Upper lobe of left lung (tissue), 6 donors: Measurements from ENCODE around the gene UBE2Q2. TPM values are rescaled to one million over a fixed set of nuclear protein-coding genes. Genes with fewer than 3 reads are reported as not detected.

Experiments
- ATAC-seq, 2 donors: fragments of 200-7000 bp; cut with Tn5 transposase; one replicate each; pipeline ENCODE4 v1.9.1; 2022; ENCODE audit warnings: mild to moderate bottlenecking in 2 of 2, moderate library complexity in 2 of 2; ENCODE audit not compliant: low FRiP score in 2 of 2
- DNase-seq, 2 donors: peaks; one replicate each; pipeline ENCODE4 v3.0.0-alpha.2; 2019 to 2020
- H3K27ac ChIP-seq, 4 donors: fragments of 200-600 bp; sonication (generic); one replicate each; pipeline ENCODE4 v1.5.1; 2016 to 2019
- H3K27me3 ChIP-seq, 4 donors: fragments of 200-600 bp; sonication (generic); one replicate each; pipeline ENCODE4 v1.5.1; 2017 to 2019
- H3K36me3 ChIP-seq, 4 donors: fragments of 200-600 bp; sonication (generic); one replicate each; pipeline ENCODE4 v1.5.1; 2016 to 2019
- H3K4me1 ChIP-seq, 4 donors: fragments of 200-600 bp; sonication (generic); one replicate each; pipeline ENCODE4 v1.5.1; 2018 to 2019
- H3K4me3 ChIP-seq, 4 donors: fragments of 200-600 bp; sonication (generic); one replicate each; pipeline ENCODE4 v1.5.1; 2017 to 2019; ENCODE audit warnings: mild to moderate bottlenecking in 2 of 4, moderate library complexity in 1 of 4
- H3K9me3 ChIP-seq, 4 donors: fragments of 200-600 bp; sonication (generic); one replicate each; pipeline ENCODE4 v1.5.1; 2018 to 2019
- EP300 ChIP-seq, 4 donors: sonication (generic); formaldehyde crosslinking; IDR thresholded peaks; one replicate each; pipeline ENCODE4 v1.5.1; 2017; ENCODE audit warnings: antibody characterized with exemption in 4 of 4, control low read depth in 2 of 4
- POLR2A ChIP-seq, 4 donors: fragments of 450-650 bp; IDR thresholded peaks; one replicate each; pipeline ENCODE4 v1.5.1; 2016 to 2017; ENCODE audit warnings: antibody characterized with exemption in 4 of 4, mild to moderate bottlenecking in 2 of 4
- POLR2AphosphoS5 ChIP-seq, 2 donors: sonication (generic); formaldehyde crosslinking; IDR thresholded peaks; one replicate each; pipeline ENCODE4 v1.5.1; 2017; ENCODE audit warnings: antibody characterized with exemption in 2 of 2
- whole genome bisulfite sequencing, 2 donors: methylation state at CpG; one replicate each; pipeline ENCODE4 v1.1.5; 2017 to 2018; 5-methylcytosine and 5-hydroxymethylcytosine counted together
- total RNA-seq, 6 donors: library from RNA; depleted of rRNA in 4 of 6; stranded (reverse); fragments of >200 nt in 4 of 6; gene quantifications; one replicate each; pipeline versions ENCODE4 v1.1.0 to v1.2.1, GENCODE V29; 2016 to 2021
- TF ChIP-seq, protein P1 (sequence below), 6 experiments: fragments of 450-650 bp in 4 of 6; fragments of 200-600 bp in 2 of 6; sonication (generic) in 2 of 6; IDR thresholded peaks; one replicate each; pipeline ENCODE4 v1.5.1; 2016 to 2019; ENCODE audit warnings: antibody characterized with exemption in 6 of 6
- donor health status: DM: no; HTN: no; CAD: no; lungs with moderate emphysema.
- donor health status: DM: no; HTN: yes; CAD: no; lungs with severe emphysema.

UBE2Q2 gene
- total RNA-seq, 6 donors from 2014 or later = 16.5 to 37.7 (median 29.3) TPM

DNA sequence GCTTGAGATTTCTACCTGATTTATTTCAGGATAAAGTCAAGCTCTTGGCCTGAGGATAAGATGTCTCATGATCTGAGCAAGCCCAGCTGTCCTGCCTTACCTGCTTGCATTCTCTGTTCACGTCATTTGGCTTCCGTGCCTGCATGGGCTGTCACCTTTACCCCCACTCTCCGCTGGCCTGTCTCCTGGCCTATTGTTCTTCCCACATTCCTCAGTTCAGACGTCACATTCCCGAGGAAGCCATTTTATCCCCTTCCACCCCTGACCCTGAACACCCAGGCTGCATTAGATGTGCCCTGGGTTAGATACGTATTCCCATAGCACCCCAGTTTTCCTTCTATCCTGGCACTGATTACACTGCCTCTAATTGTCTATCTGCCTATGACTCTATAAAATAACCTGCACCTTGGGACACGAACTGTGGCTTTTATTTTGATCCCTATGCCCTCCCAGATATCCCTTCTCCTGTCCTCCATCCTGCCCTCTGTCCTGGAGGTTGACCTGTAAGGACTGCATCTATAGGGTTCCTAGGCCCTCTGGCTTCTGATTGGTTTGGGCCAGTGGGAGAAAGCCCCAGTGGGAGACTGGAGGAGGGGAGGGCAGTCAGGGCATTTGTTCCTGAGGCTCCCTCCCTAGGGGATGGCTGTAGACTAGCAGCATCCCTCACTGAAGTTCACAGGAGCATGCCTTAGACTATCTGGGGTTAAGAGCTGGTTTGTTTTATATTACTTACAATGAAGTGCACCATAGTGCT, 19.2 kb upstream of the UBE2Q2 start:
- H3K4me3 ChIP-seq = no peak overlapping the region
- no peaks in the 10 kb centered on the region for H3K36me3 ChIP-seq
- H3K27me3 ChIP-seq = no peaks in the 10 kb centered on the region
- WGBS, 2 donors = 60 to 61% methylated on average over 7 of the region's 7 CpGs
- TF ChIP-seq POLR2AphosphoS5 (IDR thresholded peaks at IDR 0.05) (no peak), EP300 (IDR thresholded peaks at IDR 0.05) (no peak), POLR2A (IDR thresholded peaks at IDR 0.05) (no peak)
- TF ChIP-seq, protein P1, sequence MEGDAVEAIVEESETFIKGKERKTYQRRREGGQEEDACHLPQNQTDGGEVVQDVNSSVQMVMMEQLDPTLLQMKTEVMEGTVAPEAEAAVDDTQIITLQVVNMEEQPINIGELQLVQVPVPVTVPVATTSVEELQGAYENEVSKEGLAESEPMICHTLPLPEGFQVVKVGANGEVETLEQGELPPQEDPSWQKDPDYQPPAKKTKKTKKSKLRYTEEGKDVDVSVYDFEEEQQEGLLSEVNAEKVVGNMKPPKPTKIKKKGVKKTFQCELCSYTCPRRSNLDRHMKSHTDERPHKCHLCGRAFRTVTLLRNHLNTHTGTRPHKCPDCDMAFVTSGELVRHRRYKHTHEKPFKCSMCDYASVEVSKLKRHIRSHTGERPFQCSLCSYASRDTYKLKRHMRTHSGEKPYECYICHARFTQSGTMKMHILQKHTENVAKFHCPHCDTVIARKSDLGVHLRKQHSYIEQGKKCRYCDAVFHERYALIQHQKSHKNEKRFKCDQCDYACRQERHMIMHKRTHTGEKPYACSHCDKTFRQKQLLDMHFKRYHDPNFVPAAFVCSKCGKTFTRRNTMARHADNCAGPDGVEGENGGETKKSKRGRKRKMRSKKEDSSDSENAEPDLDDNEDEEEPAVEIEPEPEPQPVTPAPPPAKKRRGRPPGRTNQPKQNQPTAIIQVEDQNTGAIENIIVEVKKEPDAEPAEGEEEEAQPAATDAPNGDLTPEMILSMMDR (IDR thresholded peaks at IDR 0.05) = no peak
- H3K4me1 ChIP-seq = no peaks in the 10 kb centered on the region
- no peak overlapping the region for H3K27ac ChIP-seq
- H3K9me3 ChIP-seq = no peaks in the 10 kb centered on the region
- ATAC-seq (peak in 1 of 2 donors; percentile 19), DNase-seq (no peak)

DNA sequence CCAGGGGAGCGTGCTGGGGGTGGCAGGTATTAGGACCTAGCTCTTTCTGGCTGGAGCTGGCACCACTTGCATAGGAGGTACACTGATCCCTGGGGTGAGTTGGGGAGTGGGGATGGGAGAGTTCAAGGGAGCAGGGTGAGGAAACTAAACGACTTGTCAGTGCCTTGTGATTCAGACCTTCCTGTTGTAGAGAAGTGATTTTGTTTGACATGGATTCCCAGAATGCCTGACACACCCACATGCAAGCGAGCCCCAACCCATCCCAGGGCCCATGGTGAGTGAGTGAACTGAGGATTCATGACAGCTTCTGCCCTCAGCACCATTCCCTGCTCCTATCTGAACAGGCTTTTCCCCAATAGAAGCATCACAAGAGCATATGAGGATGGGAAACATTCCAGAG, 15.6 kb upstream of the UBE2Q2 start:
- Histone ChIP-seq H3K4me1 (no peaks in the 10 kb centered on the region), H3K27ac (no peak overlapping the region), H3K4me3 (no peak overlapping the region), H3K27me3 (no peaks in the 10 kb centered on the region), H3K9me3 (no peaks in the 10 kb centered on the region), H3K36me3 (no peaks in the 10 kb centered on the region)
- TF ChIP-seq EP300 (IDR thresholded peaks at IDR 0.05) = no peak
- TF ChIP-seq POLR2A (IDR thresholded peaks at IDR 0.05) = no peak
- no peak for TF ChIP-seq POLR2AphosphoS5 (IDR thresholded peaks at IDR 0.05)
- TF ChIP-seq, protein P1 (IDR thresholded peaks at IDR 0.05) = no peak
- DNase-seq (no peak), ATAC-seq (no peak)
- WGBS, 2 donors = 44 to 52% methylated on average over 3 of the region's 3 CpGs

DNA sequence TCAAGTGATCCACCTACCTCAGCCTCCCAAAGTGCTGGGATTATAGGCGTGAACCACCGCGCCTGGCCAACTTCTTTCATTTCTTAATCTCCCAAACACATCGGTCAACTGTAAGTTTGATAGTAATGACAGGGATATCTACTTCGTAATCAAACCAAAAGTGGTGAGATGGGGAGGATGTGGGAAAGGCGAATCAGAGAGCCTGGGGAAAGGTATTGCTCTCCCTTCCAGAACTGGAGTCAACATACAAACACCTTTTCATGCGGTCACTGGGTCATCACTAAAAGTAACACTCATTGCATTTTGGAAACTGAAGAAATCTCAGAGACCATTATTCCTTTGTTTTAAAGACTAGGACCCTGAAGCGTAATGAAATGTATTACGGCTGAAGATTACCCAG, 14.8 kb upstream of the UBE2Q2 start:
- no peak for DNase-seq
- TF ChIP-seq POLR2AphosphoS5 (IDR thresholded peaks at IDR 0.05) (no peak), EP300 (IDR thresholded peaks at IDR 0.05) (no peak), POLR2A (IDR thresholded peaks at IDR 0.05) (no peak)
- TF ChIP-seq, protein P1 (IDR thresholded peaks at IDR 0.05) = no peak
- ATAC-seq = no peak
- Histone ChIP-seq H3K36me3 (no peaks in the 10 kb centered on the region), H3K4me1 (no peaks in the 10 kb centered on the region), H3K27me3 (no peaks in the 10 kb centered on the region), H3K9me3 (no peaks in the 10 kb centered on the region), H3K4me3 (no peak overlapping the region), H3K27ac (no peak overlapping the region)
- 88 to 94% methylated on average over 9 of the region's 9 CpGs for WGBS, 2 donors

DNA sequence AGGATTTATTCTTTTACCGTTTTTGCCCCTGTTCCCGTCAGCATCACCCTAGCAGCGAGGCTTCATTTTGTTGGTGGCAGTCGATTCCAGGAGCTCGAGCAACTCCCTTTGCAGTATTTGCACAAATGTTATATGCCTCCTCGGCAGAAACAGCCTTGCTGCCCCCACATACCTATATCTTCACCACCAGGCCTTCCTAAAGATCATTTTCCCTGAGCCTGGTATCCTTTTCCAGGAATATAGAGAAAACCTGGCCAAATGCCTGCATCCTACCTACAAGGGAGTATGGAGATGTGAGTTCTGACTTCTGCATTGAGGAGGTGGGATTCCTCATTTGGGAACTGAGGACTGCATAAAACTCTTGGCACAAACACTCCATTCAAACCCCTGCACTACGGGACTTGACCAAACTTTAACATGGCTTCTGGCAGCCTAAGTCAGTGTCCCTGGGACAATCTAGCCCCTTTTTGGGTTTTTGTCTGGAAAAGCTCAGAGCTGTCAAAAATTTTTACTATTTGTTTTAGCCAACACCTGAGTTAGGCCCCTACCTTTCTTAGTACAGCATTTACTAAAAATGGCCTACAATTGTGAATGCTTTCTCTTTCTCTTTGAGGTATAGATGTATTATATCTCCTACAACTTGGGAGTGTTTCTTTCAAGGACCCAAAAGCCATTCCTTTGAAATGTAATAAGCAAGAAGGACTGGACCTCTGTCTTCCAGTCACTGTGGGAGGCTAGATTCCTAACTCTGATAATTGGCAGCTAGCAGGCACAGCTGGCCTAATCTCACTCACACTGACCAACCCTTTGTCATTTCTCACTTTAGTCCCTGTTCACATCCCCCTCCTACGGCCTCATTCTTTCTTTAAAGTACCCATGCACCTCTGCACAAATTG, 12.1 kb upstream of the UBE2Q2 start:
- Histone ChIP-seq H3K4me1 (no peaks in the 10 kb centered on the region), H3K9me3 (no peaks in the 10 kb centered on the region), H3K27me3 (no peaks in the 10 kb centered on the region), H3K36me3 (no peaks in the 10 kb centered on the region), H3K27ac (no peak overlapping the region), H3K4me3 (no peak overlapping the region)
- TF ChIP-seq EP300 (IDR thresholded peaks at IDR 0.05) = no peak
- TF ChIP-seq POLR2A (IDR thresholded peaks at IDR 0.05) = no peak
- TF ChIP-seq, protein P1 (IDR thresholded peaks at IDR 0.05) = no peak
- WGBS, 2 donors = 84 to 85% methylated on average over 8 of the region's 8 CpGs
- DNase-seq = no peak
- no peak for ATAC-seq
